GM18502 (cell line): ENCODE data around the gene POLA1.

Experiments
- ATAC-seq: cut with Tn5 transposase; IDR thresholded peaks from one replicate; pipeline ENCODE4 v1.9.1; 2021; ENCODE audit warnings: mild to moderate bottlenecking; ENCODE audit not compliant: unreplicated experiment, poor library complexity

POLA1 gene

DNA sequence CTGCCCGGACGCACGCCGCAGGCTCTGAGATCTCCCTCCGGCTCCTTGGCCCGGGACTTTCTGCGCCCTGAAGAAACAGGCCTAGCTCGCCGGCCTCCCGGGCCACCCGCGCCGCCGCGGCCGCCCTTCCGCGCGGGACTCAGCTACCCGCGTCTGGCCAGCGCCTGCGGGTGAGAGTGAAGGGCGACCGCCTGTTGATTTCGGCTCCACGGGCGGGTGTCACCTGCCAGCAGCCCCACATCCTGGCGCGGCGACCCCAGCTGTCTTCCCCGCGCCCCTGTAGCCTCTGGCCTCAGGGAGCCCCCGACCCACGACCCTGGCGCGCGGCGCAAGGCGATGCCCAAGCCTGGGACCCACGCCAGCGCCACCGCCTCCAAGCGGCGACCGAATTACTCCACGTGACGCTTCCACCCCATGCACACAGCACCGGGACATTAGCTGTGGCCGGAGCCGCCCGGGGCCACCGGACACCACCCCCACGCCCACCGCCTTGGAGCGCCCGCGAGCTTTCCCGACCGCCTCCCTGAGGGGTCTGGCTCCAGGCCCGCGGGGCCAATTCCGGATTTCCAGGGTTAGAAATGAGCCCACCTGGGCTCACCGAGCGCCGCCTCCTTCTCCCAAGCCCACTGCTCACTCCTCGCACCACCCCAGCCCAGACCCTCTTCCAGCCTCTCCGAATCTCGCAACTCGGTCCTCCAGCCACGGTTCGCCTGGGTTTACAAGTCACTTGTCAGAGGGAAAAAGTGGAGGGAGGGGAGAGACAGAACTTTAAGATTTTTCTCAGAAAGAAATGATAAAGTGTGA, 311.9 kb downstream of the POLA1 start:
- ATAC-seq: no peak

DNA sequence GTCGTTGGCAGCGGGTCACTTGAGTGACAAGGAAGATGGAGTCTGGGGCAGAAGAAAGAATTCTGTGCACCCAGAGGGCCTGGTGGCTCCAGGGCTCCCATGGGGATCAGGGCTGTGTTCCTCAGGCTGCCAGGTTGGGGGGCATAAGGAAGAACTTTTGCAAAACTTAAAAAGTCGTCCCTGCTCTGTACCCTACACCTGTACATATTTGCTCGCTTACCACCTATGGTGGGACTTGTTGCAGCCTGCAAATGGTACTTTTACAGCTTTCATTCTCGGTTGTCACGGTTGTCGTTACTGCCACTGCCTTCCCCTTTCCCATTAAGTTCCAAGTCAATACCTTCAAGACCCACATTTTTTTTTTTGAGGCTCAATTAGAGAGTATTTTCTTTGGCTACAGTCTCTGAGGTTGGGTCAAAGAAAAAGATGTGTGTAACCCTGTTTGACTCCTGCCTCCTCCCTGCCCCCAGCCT, 312.9 kb downstream of the POLA1 start:
- no peak for ATAC-seq

DNA sequence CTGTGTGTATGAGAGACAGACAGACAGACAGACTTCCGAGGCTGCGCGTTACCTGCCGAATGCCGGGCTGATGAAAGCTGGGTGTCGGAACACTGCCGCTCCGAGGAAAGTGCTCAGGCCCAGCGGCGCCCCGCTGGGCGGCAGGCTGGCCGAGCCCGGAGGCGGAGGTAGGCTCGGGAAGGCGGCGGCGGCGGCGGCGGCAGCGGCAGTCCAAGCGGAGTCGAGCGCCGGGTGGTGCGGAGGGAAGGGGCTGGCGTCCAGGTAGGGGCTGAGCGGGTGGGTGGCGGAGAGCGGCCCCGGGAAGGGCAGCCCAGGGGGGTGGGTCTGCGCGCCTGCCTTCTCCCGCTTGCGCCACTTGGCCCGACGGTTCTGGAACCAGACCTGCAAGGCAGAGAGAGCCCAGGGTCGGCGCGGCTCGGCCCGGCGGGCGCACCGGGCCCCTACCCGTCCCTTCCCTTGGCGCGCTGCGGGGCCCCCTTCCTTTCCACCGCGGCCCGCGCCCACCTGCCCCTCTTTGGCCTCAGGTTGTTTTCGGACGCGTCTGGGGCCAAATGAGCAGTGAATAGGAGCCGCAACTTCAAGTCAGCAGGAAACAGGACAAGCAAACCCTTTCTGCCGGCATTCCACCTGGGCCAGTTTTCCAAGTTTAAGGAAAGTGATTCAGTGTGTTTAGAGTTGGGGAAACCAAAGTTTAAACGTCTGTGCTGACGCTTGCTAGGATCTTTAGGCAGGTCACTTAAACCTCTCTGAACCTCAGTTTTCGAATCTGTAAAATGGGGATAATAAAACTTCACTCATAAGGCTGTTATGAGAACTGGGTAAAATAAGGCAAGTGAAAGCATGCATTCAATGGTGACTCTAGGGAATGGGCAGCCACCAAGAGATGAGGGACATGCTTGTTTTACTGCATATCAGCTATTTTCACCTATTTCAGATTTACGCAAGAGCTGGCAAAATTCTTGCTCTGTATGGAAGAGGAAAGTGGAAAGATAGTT, 313.6 kb downstream of the POLA1 start:
- ATAC-seq: no peak

DNA sequence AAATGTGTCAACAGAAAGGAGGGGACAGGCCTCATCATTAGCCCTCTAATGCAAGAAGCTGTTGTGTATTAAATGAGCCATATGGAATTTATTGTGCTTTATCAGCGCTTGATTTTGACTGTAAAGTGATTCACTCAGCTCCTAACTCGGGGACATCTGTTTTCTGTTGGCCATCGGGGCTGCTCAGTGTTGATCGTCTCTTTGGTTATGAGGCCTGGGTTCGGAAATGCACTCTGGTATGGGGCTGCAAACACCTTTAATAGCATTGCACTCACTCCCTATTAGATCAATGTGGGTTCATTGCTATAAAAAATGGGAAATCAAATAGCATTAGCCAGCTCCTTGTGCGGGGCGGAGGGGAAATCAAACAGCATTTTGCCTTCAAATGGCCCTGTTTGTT, 315.7 kb downstream of the POLA1 start:
- ATAC-seq: no peak

DNA sequence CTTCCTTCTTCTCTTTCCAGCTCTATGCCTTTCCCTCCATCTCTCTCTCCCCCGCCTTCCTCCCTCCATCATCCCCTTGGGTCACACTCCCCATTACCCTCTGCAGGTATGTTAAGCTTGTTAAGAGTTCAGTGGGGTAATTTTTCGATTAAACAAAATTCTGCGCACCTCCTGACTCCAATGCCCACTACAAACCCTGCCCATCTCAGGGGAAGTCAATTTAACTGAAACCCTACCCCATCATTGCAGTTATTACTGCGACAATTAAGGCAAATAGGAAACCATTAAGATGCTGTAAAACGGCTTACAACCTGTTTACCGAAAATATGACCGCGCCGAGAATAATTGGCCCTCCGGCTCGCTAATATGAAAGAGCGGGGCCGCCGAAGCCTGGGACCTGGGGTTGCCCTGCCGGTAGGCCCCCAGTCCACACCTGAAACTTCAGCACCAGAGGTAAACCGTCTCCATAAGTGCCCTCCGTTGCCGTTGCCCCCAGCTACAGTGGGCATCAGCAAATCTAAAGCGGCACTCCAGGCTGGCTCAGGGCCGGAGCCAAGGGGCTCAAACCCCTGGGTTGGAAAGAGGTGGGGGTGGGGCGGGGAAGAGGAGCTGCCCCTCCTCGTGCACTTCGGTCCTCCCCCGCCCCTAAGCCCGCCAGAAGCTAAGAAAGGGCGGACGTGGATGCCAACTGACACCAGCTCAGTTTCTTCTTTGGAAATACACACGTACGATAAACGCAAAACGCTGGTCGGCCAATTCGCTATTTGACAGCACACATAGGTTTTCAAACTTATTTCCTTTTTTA, 317.3 kb downstream of the POLA1 start:
- ATAC-seq: no peak

DNA sequence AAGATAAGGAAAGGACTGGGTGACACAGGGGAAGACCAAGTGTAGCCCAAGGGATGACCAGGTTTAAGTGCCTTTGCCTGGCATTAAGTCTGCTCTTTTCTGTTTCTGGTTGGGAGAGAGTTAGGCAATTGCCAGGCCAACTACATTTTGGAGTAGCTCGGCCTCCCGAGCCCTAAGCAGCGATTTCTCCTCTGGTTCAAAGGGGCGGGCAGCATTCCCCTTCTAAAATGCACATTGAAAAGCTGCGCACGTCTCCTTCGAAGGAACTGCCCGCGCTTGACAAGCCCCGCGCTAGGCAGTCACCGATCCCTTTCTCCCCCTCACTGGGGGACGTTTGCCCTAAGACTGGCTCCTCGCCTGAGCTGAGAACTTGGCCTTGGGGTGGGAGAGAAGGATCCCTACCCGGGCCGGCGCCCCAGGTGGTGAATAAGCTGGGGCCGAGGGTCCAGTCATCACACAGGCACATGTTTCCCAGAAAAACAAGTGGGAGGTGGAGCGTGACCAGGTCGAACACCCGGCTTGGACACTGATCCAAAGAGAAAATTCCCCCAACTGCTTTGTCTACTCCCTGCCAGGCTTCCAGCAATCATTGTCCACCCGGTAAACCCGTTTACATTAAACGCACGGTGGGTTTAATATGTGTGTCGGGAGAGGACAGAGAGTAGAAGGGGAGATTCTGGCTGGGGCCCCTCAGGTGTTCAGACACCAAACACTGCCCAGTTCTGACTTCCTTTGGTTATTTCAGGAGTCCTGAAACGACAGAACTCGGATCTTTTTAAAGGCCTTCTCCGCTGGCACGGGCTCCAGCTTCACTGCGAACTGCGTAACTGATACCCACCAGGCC, 318.1 kb downstream of the POLA1 start:
- ATAC-seq: no peak

DNA sequence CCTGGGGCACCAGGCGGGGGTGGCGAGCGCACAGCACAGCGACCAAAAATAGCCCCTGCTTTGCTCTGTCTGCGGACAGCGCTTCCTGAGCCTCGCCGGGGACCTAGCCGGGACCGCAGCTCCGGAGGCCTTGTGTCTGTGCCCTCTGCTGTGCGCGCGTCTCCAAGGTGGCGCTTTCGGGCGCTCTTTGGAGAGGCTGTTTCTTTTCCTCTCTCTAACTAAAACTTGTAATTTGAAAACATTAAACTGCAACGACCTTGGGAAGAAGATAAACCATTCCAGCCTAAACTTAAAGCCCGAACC, 318.7 kb downstream of the POLA1 start:
- ATAC-seq: no peak

DNA sequence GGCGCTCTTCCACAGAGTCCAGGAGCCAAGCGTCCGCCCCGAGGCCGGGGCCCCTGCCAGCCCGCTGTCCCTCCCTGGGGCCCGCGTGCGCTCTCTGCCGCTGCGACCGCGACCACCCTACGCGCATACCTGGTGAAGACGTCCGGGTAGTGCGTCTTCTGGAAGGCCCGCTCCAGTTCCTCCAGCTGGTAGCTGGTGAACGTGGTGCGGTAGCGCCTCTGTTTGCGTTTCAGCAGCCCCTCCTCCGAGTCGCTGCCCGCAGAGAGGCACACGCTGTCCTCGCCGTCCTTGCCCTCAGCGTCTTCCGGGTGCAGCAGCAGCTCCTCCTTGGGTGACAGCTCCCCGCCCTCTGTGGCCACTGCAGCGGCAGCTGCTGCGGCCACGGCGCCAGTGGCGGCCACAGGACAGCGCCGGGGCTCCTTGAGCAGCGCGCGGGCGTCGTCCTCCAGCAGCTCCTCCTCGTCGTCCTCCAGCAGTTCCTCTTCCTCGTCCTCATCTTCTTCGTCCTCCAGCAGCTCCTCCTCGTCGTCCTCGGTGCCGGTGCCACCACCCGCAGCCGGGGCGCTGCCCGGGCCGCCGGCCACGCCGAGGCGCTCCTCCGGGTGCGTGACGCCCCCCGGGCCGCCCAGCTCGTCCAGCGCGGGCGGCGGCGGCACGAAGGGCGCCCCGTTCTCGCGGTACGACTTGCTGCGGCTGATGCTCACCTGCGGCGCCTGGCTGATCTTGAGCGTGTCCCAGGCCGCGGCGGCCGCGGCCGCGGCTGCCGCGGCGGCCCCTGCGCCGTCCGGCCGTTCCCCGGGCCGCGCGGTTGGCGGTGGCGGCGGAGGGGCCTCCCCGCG, 319.3 kb downstream of the POLA1 start:
- ATAC-seq: no peak

DNA sequence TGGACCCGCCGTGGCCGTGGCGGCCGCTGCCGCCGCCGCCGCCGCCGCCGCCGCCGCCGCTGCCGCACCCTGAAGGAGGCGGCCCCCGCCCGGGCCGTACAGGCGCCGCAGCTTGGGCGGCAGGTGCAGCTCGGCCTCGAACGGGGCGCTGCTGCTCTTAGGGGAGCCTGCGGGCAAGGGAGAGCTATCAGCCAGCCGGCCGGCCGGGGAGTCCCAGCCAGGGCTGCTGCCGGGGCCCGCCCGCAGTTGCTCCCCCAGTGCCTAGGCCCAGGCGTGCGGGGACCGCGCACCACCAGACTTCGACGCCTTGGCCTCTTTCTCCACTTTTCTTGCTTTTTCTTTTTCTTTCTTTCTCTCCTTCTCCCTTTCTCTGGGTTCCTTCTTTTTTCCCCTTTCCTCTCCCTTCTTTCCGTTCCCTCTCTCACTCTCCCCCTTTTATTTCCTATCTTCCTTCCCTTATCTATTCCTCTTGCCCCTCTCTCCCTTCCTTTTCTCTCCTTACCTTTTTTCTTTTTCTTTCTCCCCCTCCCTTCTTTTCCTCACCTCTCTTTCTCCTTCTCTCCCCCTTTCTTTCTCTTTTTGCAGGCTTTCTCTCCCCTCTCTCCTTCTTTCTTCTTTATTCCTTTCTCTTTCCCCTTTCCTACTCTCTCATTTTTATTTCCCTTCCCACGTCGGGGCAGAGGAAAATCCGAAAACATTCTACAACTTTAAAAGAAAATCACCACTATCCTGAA, 320.1 kb downstream of the POLA1 start:
- no peak for ATAC-seq

DNA sequence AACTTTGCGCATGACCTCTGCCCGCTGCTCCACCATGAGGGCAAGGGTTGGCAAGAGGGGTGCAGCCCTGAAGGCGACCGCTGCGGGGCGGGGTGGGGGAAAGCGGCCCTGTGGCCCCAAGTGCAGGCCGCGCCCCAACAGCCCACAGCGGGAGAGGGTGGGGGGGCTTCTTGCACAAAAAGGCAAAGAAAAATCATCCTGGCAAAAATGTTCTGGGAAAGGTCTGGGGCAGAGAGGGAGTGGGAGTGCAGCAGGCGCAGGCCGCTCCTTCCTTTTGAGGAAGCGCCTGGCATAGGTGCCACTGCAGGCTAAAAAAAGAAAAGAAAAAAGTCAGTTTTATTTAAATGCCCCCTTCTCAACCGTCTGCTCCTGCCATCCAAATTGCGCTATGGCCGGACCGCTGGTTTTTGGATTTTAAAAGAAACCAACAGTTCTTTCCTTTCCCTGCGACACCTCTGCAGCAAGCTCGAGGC, 320.7 kb downstream of the POLA1 start:
- no peak for ATAC-seq

DNA sequence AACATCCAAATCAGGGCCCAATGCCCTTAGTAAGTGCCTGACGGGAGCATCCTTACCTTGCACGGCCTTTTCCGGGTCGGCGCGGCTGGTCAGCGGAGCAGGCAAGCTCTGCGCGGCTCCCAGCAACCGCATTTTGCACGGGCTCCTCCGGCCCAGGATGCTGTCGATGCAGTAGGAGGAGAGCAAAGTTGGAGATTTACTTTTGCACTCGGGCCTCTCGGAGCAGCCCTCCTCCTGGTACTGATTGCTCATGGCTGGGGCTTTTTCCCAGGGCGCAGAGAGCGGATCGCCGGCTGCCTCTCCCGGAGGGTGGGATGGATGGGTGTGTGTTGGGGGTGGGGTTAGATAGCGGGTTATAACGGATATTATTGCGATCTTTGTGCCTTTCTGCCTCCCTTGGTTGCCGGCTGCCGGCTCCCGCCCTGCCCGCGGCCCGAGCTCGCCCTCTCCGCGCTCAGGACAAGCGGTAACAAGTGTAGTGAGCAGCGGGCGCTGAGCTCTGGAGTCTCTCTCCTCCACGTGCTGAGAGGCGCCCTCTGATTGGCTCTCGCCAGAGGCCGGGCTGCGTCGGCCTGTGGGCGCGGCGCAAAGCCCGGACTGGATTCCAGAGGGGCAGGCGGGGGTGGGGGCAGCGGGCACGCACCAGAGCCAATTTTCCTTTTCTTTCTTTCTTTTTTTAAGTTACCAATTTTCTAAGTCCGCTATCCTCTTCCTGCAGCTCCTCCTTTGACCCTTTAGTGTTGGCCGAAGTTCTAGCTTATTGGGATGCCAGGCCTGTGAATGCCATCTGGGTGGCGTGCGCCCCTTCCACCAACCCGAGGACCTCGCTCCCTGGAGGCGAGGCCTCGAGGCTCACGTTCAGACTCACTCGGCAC, 322.0 kb downstream of the POLA1 start, which contains the start of gene ARX:
TSS of gene ARX (minus strand) at position 480 of the 875 bp plus-strand sequence. CDS start at position 252, 228 bp downstream.
- ATAC-seq: peak; percentile 56

DNA sequence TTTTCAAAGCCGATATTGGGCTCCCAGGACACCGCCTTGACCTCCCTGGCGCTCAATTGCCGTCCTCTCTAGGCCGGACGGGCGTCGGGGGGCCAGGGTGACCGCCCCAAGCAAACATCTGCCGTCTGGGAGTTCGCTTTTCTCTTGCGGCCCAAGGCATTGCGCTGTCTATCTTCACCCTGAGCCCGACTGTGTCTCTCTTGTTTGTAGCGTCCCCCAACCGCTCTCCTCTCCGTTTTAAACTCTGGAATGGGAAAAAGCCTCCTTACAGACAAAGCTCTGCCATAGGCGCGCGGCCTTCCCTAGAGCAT, 322.6 kb downstream of the POLA1 start:
- no peak for ATAC-seq

DNA sequence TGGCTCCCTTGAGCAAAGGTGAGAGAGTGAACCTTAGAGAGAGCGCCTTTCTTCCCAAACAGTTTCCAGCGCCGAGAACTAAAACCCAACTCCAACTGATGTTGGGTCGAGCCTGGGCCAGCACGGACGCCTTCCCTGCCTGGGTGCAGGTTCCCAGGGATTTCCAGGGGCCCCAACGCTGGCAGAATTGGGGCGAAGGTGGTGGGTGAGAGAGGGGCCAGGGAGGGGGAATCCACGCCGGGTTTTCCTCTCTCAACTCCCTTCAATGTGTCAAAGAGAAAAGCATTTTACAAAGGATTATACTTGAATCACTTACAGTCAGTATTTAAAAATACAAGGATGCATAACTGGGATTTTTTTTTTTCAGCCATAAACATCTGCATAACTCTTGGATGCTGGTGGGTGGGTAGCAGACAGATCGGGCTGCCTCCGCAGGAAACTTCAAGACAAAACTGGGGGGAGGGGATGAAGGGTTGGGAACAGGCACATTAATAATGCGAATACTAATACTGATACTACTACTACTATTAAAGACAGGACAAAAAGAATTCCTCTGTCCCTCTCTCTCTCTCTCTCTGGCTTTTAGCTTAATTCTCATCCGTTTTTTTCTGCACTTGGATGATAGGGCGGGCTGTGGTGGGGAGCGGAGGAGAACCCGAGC, 323.4 kb downstream of the POLA1 start:
- no peak for ATAC-seq

DNA sequence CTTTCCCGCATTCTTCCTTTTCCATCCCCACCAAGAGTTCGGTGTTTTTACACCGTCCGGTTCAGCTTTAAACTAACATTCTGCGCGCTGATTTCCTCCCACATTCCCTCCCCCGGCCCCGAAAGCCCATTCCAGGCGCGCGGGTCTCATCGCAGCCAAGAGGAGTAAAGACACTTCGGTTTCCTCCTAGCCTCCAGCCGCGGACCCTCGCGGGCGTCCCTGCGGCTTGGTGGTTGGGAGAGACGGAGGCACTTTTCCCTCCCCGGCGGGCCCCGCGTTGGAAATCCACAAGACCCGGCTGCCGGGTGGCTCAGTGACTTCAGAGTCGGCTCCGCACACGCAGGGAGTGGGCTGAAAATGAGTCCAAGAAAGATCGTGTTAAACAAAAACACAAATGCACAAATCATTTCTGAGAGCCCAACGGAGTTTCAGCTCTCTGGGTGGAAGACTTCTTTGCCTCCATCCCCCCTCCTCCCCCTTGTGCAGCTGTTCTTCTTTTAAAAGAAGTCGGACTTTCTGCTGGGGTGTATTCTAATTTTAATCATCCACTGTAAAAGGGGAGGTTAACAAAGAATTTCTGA, 324.0 kb downstream of the POLA1 start:
- ATAC-seq: no peak

DNA sequence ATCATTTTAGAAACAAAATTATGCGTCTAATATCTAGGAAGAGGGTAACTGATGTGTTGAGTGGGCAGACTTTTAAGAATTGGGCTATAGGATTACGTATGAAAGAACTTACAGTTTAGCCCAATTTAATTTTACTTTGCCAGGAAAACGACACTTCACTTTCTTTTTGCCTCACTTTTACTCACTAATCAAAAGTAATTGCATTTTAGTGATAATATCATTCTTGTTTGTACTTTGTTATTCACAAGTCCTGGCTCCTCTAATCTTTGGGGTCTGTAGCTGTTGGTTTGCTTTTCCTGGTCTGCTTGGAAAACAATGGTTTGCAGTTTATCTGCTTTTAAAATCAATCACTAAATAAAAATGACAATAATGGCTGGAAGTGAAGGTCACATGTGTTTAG, 325.0 kb downstream of the POLA1 start:
- ATAC-seq: no peak

DNA sequence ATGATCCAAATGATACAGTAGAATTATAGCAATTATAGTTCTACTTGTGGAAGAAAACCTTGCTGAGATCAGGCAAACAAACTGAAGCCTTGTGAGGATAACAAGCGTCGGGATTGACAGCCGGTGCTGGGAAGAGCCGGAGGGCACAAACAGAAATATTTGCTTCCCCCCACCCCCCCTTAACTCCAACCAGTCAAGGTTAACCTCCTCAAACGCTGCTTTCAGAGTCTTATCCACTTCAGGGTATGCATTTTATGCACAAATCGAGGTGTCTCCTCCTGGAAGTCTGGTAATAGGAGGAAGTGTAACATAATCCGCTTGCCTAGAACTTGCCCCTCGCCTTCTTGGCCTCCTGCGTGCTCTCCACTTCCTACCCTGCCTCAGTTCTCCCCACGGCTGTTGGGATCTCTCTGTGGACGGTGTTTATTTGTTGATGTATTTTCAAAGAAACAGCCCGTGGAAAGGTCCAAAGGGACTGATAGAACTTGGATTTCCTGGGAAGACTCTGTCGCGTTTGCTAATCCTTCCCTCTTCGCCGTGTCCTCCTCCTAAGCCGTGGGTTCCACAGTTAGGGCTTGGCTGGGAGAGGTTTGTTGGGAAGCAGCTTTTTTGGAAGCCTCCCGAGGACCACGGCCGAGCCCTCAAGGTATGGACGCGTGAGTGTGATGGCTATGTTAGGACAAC, 326.1 kb downstream of the POLA1 start:
- no peak for ATAC-seq
